Measurements from ENCODE around the gene PPP1R10. TPM values are rescaled to one million over a fixed set of nuclear protein-coding genes. Genes with fewer than 3 reads are reported as not detected.

The PPP1R10 gene
- polyA plus RNA-seq, 1 donor (not counting 4 experiments of a cell fraction or from before 2014, with no cell fraction given), result 36.6 TPM

DNA sequence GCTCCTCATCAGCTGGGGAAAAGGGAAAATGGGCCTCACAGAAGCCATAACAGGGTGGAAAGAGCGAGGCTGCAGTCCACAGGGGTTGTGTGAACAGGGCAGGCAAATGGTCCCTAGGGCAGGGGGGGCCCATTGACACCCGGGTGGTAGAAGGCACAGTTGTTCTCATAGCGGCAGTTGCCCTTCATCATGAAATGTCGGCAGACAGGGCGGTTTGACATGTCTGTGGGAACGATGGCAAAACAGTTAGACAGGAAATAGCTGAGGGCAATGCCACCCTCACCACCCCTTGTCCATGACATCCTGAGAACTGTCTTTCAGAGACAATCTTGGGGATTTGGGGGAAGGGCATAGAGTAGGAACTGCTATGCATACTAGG is 15.6 kb downstream of the PPP1R10 start:
- Histone ChIP-seq H3K9ac (ENCODE audit: control insufficient read depth, extremely low read depth, insufficient read depth, low read length) (no peak overlapping the region), H3K27me3 (ENCODE audit: control insufficient read depth, extremely low read depth, insufficient read depth, low read length) (no peaks in the 10 kb centered on the region), H2AFZ (ENCODE audit: control insufficient read depth, low read length) (no peak overlapping the region), H3K9me1 (ENCODE audit: control insufficient read depth, extremely low read depth, insufficient read depth, low read length) (no peaks in the 10 kb centered on the region), H3K79me2 (ENCODE audit: control insufficient read depth, insufficient read depth, low read length) (no peaks in the 10 kb centered on the region), H3K4me3 (ENCODE audit: control insufficient read depth in 2 of 3, extremely low read depth in 1 of 3, insufficient read depth in 2 of 3, low read depth in 1 of 3, low read length in 3 of 3) (no peak overlapping the region), H3K4me2 (ENCODE audit: control insufficient read depth, extremely low read depth, insufficient read depth, low read depth, low read length) (no peak overlapping the region), H4K20me1 (ENCODE audit: control insufficient read depth, extremely low read depth, insufficient read depth, low read length) (no peaks in the 10 kb centered on the region), H3K9me3 (ENCODE audit: control insufficient read depth, low read depth, low read length) (no peaks in the 10 kb centered on the region), H3K4me1 (ENCODE audit: control insufficient read depth, extremely low read depth, insufficient read depth, low read length) (no peaks in the 10 kb centered on the region), H3K36me3 (ENCODE audit: control insufficient read depth in 2 of 2, extremely low read depth in 1 of 2, insufficient read depth in 2 of 2, low read length in 2 of 2) (peaks cover 41 to 48% of the 10 kb centered on the region in 2 experiments), H3K27ac (ENCODE audit: control insufficient read depth, insufficient read depth, low read length) (no peak overlapping the region)
- DNase-seq (ENCODE audit: low read depth, low spot score) (no peak), FAIRE-seq (no peak)
- no peak for TF ChIP-seq EZH2 (IDR thresholded peaks at IDR 0.05; ENCODE audit: low read length)
- TF ChIP-seq, protein P1, sequence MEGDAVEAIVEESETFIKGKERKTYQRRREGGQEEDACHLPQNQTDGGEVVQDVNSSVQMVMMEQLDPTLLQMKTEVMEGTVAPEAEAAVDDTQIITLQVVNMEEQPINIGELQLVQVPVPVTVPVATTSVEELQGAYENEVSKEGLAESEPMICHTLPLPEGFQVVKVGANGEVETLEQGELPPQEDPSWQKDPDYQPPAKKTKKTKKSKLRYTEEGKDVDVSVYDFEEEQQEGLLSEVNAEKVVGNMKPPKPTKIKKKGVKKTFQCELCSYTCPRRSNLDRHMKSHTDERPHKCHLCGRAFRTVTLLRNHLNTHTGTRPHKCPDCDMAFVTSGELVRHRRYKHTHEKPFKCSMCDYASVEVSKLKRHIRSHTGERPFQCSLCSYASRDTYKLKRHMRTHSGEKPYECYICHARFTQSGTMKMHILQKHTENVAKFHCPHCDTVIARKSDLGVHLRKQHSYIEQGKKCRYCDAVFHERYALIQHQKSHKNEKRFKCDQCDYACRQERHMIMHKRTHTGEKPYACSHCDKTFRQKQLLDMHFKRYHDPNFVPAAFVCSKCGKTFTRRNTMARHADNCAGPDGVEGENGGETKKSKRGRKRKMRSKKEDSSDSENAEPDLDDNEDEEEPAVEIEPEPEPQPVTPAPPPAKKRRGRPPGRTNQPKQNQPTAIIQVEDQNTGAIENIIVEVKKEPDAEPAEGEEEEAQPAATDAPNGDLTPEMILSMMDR (optimal IDR thresholded peaks at IDR 0.05 in 1 of 3, IDR thresholded peaks at IDR 0.05 in 1 of 3, conservative IDR thresholded peaks at IDR 0.05 in 1 of 3; ENCODE audit: extremely low read depth in 1 of 3, insufficient read depth in 2 of 3, low read length in 3 of 3), result no peak
- dilution Hi-C loops (cut with MboI; ENCODE audit: extremely low pct_ligation_motif_present, low sequenced_read_pairs), result no loop called here

DNA sequence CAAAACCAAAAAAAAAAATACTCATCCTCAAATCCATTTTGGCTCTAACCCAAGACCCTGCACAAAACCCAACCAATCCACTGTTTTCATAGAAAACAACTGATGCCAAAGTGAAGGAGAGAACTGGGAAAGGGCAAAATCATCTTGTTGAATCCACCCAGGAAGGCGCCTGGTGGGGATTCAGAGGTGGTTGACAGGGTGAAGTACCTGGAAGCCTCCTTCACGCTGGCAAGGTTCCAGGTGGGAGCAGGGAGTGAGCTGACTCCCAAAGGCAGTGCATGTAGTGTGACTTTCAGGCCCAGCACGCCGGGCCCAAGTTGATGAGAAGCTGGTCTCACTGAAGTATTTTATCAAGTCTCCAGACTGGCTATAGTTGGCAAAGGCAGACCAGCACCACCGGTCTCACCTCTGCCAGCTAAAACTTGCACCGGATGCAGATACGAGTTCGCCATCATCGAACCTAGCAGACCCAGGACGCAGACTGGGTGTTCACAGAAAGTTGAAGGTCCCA is 16.5 kb downstream of the PPP1R10 start:
- Histone ChIP-seq H3K4me3 (ENCODE audit: control insufficient read depth in 2 of 3, extremely low read depth in 1 of 3, insufficient read depth in 2 of 3, low read depth in 1 of 3, low read length in 3 of 3) (no peak overlapping the region), H3K36me3 (ENCODE audit: control insufficient read depth in 2 of 2, extremely low read depth in 1 of 2, insufficient read depth in 2 of 2, low read length in 2 of 2) (peaks cover 35 to 40% of the 10 kb centered on the region in 2 experiments), H3K4me1 (ENCODE audit: control insufficient read depth, extremely low read depth, insufficient read depth, low read length) (no peaks in the 10 kb centered on the region), H3K9me3 (ENCODE audit: control insufficient read depth, low read depth, low read length) (no peaks in the 10 kb centered on the region), H3K79me2 (ENCODE audit: control insufficient read depth, insufficient read depth, low read length) (no peaks in the 10 kb centered on the region), H3K27me3 (ENCODE audit: control insufficient read depth, extremely low read depth, insufficient read depth, low read length) (no peaks in the 10 kb centered on the region), H2AFZ (ENCODE audit: control insufficient read depth, low read length) (no peak overlapping the region), H3K9me1 (ENCODE audit: control insufficient read depth, extremely low read depth, insufficient read depth, low read length) (no peaks in the 10 kb centered on the region), H3K9ac (ENCODE audit: control insufficient read depth, extremely low read depth, insufficient read depth, low read length) (no peak overlapping the region), H4K20me1 (ENCODE audit: control insufficient read depth, extremely low read depth, insufficient read depth, low read length) (no peaks in the 10 kb centered on the region), H3K4me2 (ENCODE audit: control insufficient read depth, extremely low read depth, insufficient read depth, low read depth, low read length) (no peak overlapping the region), H3K27ac (ENCODE audit: control insufficient read depth, insufficient read depth, low read length) (no peak overlapping the region)
- TF ChIP-seq, protein P1 (optimal IDR thresholded peaks at IDR 0.05 in 1 of 3, IDR thresholded peaks at IDR 0.05 in 1 of 3, conservative IDR thresholded peaks at IDR 0.05 in 1 of 3; ENCODE audit: extremely low read depth in 1 of 3, insufficient read depth in 2 of 3, low read length in 3 of 3), result no peak
- no peak for TF ChIP-seq EZH2 (IDR thresholded peaks at IDR 0.05; ENCODE audit: low read length)
- FAIRE-seq (no peak), DNase-seq (ENCODE audit: low read depth, low spot score) (no peak)
- dilution Hi-C loops (cut with MboI; ENCODE audit: extremely low pct_ligation_motif_present, low sequenced_read_pairs), result no loop called here

Data from keratinocyte (primary cell).